Motor neuron (in vitro differentiated cells): ENCODE measurements around the gene IL17B. TPM values are rescaled to one million over a fixed set of nuclear protein-coding genes. Genes with fewer than 3 reads are reported as not detected.

Experiments used
- ATAC-seq, 8 experiments: fragments of 200-7000 bp; cut with Tn5 transposase; replicated peaks in 6 of 8; 2 replicates each; pipeline ENCODE4 v1.8.0; 2021; ENCODE audit warnings: mild to moderate bottlenecking in 8 of 8, moderate library complexity in 8 of 8
- H3K27ac ChIP-seq, 2 donors: fragments of 250-450 bp; sonication (Bioruptor Pico); 2 replicates each; pipeline ENCODE4 v1.9.0; 2021; ENCODE audit warnings: antibody characterized with exemption in 2 of 2, mild to moderate bottlenecking in 2 of 2, moderate library complexity in 1 of 2
- H3K4me1 ChIP-seq, 2 donors: fragments of 250-450 bp; sonication (Bioruptor Pico); replicated peaks in 1 of 2; 2 replicates each; pipeline ENCODE4 v1.6.1; 2021; ENCODE audit warnings: antibody characterized with exemption in 2 of 2, mild to moderate bottlenecking in 2 of 2, moderate library complexity in 1 of 2
- H3K4me3 ChIP-seq, 5 donors: fragments of 250-450 bp; sonication (Bioruptor Pico); 2 replicates each; pipeline ENCODE4 v1.9.0; 2021; ENCODE audit warnings: antibody characterized with exemption in 5 of 5, mild to moderate bottlenecking in 5 of 5, moderate library complexity in 4 of 5
- WGBS, 10 experiments: fragments of 450-650 bp; shearing (Covaris generic); methylation state at CpG; one replicate each; pipeline ENCODE4 v1.0.0; 2022; 5-methylcytosine and 5-hydroxymethylcytosine counted together
- in situ Hi-C, 9 experiments: fragments of 400-800 bp; cut with MboI; loops; one replicate each; pipeline ENCODE4 v1.15.0; 2021; ENCODE audit warnings: low sequenced_read_pairs in 9 of 9, low pct_unique_long_range_greater_than_20kb in 2 of 9; ENCODE audit not compliant: unreplicated experiment in 9 of 9
- total RNA-seq, 8 experiments: library from RNA; unstranded; fragments of 300-600 nt; gene quantifications; 2 replicates each; pipeline versions ENCODE4 v1.2.3 to v1.2.4, GENCODE V29; 2022

Gene IL17B
- total RNA-seq, 8 experiments from 2014 or later = 0.33 to 1.1 TPM; not detected in 6

GRCh38 chr5:149366169-149366729 is 12.8 kb downstream of the IL17B start:
- H3K27ac ChIP-seq = no peak overlapping the region
- 83 to 100% (median 100%) methylated on average over 1 of the region's 1 CpG; no CpG with 5 or more reads in 6 of the 10 experiments for WGBS, 10 experiments
- peak in 3 of 8 experiments; percentile 9 to 58 (median 55) for ATAC-seq
- peaks cover 3 to 13% of the 10 kb centered on the region in 2 donors for H3K4me1 ChIP-seq
- H3K4me3 ChIP-seq = no peak overlapping the region
- in situ Hi-C loops = loop anchor here in 3 of 9 experiments (25.0 kb wide), 1 partner anchor 196 kb away; the partner anchor contains the start of gene CSNK1A1 (in 3 of the 3)

DNA sequence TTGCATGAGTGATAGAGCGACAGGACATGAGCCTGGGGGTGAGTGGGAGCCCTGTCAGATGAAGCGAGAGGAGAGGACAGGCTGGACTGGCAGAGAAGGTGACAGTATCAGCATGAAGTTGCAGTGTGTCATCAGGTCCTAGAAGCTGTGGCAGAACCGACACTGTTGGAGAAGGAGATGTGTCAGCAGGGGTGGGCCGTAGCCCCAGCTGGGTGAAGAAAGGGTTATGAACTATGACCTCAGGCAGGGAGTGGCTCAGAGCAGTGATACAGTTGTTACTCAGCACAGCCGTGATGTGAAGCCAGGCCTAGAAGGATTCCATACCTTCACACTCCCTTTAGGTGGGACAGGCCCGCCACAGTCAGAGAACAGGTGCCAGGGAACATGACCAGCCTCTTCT is 13.7 kb downstream of the IL17B start:
- WGBS, 10 experiments = 60 to 100% (median 83%) methylated on average over 1 to 4 of the region's 6 CpGs; no CpG with 5 or more reads in 3 of the 10 experiments
- in situ Hi-C loops = loop anchor here in 3 of 9 experiments (25.0 kb wide), 1 partner anchor 197 kb away; the partner anchor contains the start of gene CSNK1A1 (in 3 of the 3)
- Histone ChIP-seq H3K27ac (no peak overlapping the region), H3K4me3 (no peak overlapping the region), H3K4me1 (peaks cover 3 to 13% of the 10 kb centered on the region in 2 donors)
- ATAC-seq = no peak

DNA sequence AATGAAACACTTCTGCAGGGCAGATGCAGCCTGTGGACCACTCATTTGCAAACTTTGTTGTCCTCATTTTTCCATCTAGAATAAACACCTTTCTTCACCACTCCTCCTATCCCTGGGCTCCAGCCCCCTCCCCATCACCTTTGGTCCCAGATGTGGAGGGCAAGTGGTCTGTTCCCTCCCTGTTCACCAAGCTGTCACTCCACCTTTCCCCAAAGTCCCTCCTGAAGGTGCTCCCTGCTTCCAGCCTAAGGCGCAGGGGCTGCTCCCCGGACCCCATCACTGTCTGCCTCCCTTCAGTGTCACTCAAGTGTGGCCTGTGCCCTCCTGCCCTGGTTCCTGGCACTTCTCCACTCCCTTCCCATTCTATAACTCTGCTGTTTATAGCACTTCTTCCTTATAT is 14.4 kb downstream of the IL17B start:
- no peak overlapping the region for H3K4me3 ChIP-seq
- H3K4me1 ChIP-seq = peaks cover 3 to 13% of the 10 kb centered on the region in 2 donors
- no peak overlapping the region for H3K27ac ChIP-seq
- 79 to 100% (median 94%) methylated on average over 1 to 2 of the region's 2 CpGs; no CpG with 5 or more reads in 5 of the 10 experiments for WGBS, 10 experiments
- ATAC-seq = no peak
- in situ Hi-C loops = loop anchor here in 3 of 9 experiments (25.0 kb wide), 1 partner anchor 198 kb away; the partner anchor contains the start of gene CSNK1A1 (in 3 of the 3)

- Histone ChIP-seq H3K27ac (no peak overlapping the region), H3K4me3 (no peak overlapping the region), H3K4me1 (peaks cover 5 to 17% of the 10 kb centered on the region in 2 donors)
- in situ Hi-C loops = loop anchor here in 3 of 9 experiments (25.0 kb wide), 1 partner anchor 198 kb away; the partner anchor contains the start of gene CSNK1A1 (in 3 of the 3)
- WGBS, 10 experiments = 77 to 93% (median 84%) methylated on average over 4 to 6 of the region's 9 CpGs; no CpG with 5 or more reads in 6 of the 10 experiments
- ATAC-seq = no peak
Observed at GRCh38 chr5:149363936-149364335, 15.2 kb downstream of the IL17B start.

DNA sequence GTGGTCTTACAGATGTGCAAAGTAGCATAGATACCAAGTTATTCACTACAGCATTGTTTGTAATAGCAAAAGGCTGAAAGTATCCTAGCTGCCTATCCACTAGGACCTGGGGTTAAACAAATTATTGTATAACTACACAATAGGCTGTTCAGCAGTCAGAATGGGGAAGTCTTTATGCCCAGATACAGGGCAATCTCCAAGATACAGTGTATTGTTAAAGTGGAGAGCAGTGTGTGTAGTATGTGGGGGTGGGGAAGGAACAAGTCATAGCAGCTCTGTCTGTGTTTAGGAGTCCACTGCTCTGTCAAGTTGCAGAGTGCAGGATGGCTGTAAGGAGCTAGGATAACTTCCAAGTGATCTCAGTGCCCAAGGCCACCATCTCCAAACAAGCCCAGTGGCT is 15.7 kb downstream of the IL17B start:
- peak in 2 of 8 experiments; percentile 41 to 72 for ATAC-seq
- Histone ChIP-seq H3K4me1 (peaks cover 8 to 21% of the 10 kb centered on the region in 2 donors), H3K4me3 (no peak overlapping the region), H3K27ac (no peak overlapping the region)
- in situ Hi-C loops = loop anchor here in 3 of 9 experiments (25.0 kb wide), 1 partner anchor 199 kb away; the partner anchor contains the start of gene CSNK1A1 (in 3 of the 3)

GRCh38 chr5:149362541-149362940 is 16.6 kb downstream of the IL17B start:
- no peak for ATAC-seq
- Histone ChIP-seq H3K4me1 (peaks cover 8 to 19% of the 10 kb centered on the region in 2 donors), H3K27ac (no peak overlapping the region), H3K4me3 (no peak overlapping the region)
- in situ Hi-C loops = loop anchor here in 3 of 9 experiments (25.0 kb wide), 1 partner anchor 200 kb away; the partner anchor contains the start of gene CSNK1A1 (in 3 of the 3)
- WGBS, 10 experiments = 83 to 100% (median 90%) methylated on average over 1 to 10 of the region's 12 CpGs; no CpG with 5 or more reads in 5 of the 10 experiments

DNA sequence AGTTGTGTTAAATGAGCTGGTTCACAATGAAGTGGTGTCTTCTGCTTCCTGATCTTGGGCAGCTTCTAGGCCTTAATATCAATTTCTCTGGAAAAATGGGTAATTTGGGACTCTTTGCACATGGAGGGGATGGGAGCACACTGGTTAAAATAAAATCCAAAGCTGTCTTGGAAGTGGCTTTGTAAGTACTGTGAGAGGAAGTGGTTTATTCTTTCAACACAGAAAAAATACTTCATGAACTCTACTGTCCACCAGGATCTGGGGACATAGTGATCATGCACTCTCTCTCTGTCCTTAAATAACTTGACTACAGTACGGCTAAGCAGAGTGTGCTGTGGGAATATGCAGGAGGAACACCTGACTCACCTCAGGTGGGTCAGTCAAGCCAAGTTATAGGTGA is 18.8 kb downstream of the IL17B start:
- H3K4me3 ChIP-seq = no peak overlapping the region
- H3K4me1 ChIP-seq = peaks cover 13 to 19% of the 10 kb centered on the region in 2 donors
- WGBS, 10 experiments = 80 to 100% (median 93%) methylated on average over 1 of the region's 1 CpG; no CpG with 5 or more reads in 4 of the 10 experiments
- no peak overlapping the region for H3K27ac ChIP-seq
- ATAC-seq = no peak
- in situ Hi-C loops = loop anchor here in 3 of 9 experiments (25.0 kb wide), 1 partner anchor 202 kb away; the partner anchor contains the start of gene CSNK1A1 (in 3 of the 3)

DNA sequence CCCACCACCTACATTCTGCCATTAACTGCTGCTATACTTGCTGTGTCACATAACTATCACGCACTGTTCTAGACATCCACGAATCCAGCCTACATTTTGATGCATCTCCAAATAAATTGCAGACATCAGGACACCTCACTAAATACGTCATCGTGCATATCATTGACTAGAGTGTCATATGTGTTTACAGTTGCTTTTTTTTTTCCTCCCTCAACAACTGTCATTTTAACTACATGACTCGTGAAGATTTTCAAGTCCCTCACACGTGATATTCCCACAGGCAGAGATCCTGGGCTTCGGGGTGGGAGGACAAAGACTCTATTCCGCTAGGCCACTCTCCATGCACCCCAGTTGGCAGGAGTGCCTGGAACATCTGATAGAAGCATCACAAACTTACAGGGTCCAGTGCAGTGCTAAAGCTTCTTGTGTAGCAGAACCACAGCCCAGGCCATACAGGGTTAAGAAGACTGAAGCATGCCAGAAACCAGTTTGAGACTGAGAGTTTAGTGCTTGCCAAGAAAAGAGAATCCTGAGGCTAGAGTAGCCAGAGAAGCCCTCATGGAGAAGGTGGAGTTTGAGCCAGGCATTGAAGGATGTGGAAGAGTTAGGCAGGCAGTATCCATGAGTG is 20.1 kb downstream of the IL17B start:
- no peak for ATAC-seq
- 27 to 100% (median 85%) methylated on average over 1 to 8 of the region's 8 CpGs; no CpG with 5 or more reads in 1 of the 10 experiments for WGBS, 10 experiments
- in situ Hi-C loops = loop anchor here in 3 of 9 experiments (25.0 kb wide), 1 partner anchor 203 kb away; the partner anchor contains the start of gene CSNK1A1 (in 3 of the 3)
- peak overlapping the region; percentile 91 to 99 (median 98) for H3K4me3 ChIP-seq
- H3K27ac ChIP-seq = no peak overlapping the region
- H3K4me1 ChIP-seq = peaks cover 13 to 19% of the 10 kb centered on the region in 2 donors

- WGBS, 10 experiments = 0 to 5% (median 0%) methylated on average over 1 to 8 of the region's 18 CpGs; no CpG with 5 or more reads in 6 of the 10 experiments
Observed at GRCh38 chr5:149358294-149358651, 20.8 kb downstream of the IL17B start.

GRCh38 chr5:149357370-149358293 is 21.5 kb downstream of the IL17B start, which contains the start of gene PCYOX1L:
TSS of gene PCYOX1L (plus strand) at chr5:149358046. CDS start at chr5:149358069, 23 bp downstream.
- Histone ChIP-seq H3K27ac (peak within 1 kb of the TSS; percentile 82 to 83), H3K4me1 (peaks cover 13% of the 10 kb centered on the region in 2 donors), H3K4me3 (peak within 1 kb of the TSS; percentile 91 to 99 (median 98))
- in situ Hi-C loops = loop anchor here in 3 of 9 experiments (25.0 kb wide), 1 partner anchor 205 kb away; the partner anchor contains the start of gene CSNK1A1 (in 3 of the 3)
- 0 to 29% (median 1%) methylated on average over 1 to 12 of the region's 61 CpGs for WGBS, 10 experiments
- peak; percentile 98 to 100 (median 98) for ATAC-seq

More at GRCh38 chr5:149358294-149358651, 20.8 kb downstream of the IL17B start:
- in situ Hi-C loops = loop anchor here in 3 of 9 experiments (25.0 kb wide), 1 partner anchor 204 kb away; the partner anchor contains the start of gene CSNK1A1 (in 3 of the 3)
- ATAC-seq = peak in 2 of 8 experiments; percentile 18 to 26
- peak overlapping the region; percentile 82 to 83 for H3K27ac ChIP-seq
- peak overlapping the region; percentile 91 to 99 (median 98) for H3K4me3 ChIP-seq
- peaks cover 13% of the 10 kb centered on the region in 2 donors for H3K4me1 ChIP-seq

- in situ Hi-C loops = loop anchor here in 3 of 9 experiments (25.0 kb wide), 1 partner anchor 206 kb away; the partner anchor contains the start of gene CSNK1A1 (in 3 of the 3)
- peaks cover 13% of the 10 kb centered on the region in 2 donors for H3K4me1 ChIP-seq
- no peak for ATAC-seq
- H3K27ac ChIP-seq = no peak overlapping the region
- no peak overlapping the region for H3K4me3 ChIP-seq
- 82 to 98% (median 90%) methylated on average over 1 to 8 of the region's 8 CpGs; no CpG with 5 or more reads in 5 of the 10 experiments for WGBS, 10 experiments
Observed at GRCh38 chr5:149356391-149356790, 22.7 kb downstream of the IL17B start.
